ENCODE data around the gene APOD. TPM values are rescaled to one million over a fixed set of nuclear protein-coding genes. Genes with fewer than 3 reads are reported as not detected.
"Not testable (repeated sequence)": the region's sequence is repeated elsewhere in the genome, so short reads cannot be mapped to it uniquely, and the experiment has no call there.

The APOD gene
- total RNA-seq, 3 donors from 2014 or later (not counting 1 experiment from before 2014, with no cell fraction given): not detected

DNA sequence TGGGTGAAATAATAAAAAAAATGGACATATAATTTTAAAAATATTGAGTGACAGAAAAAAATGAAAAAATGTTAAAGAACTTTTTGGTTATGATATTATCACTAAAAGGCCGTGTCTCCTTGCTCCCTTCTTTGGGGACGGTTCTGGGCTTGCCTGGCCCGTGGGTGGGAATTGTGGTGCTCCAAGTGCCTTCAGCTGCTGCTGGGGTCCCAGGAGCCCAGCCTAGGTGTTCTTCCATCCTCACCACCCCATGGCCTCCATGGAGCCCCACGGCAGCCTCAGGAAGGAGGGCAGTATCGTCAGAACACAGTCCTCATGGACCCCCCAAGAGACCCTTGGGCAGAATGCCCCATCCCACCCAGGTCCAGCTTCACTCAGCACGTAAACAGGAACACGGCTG lies 45.9 kb upstream of the APOD start:
- H3K27ac Mint-ChIP-seq; H3K9me3 Mint-ChIP-seq; H3K4me3 ChIP-seq (ENCODE audit: low read length); H3K36me3 ChIP-seq (ENCODE audit: control insufficient read depth, insufficient read depth, low read length); H3K9me3 ChIP-seq (ENCODE audit: control insufficient read depth, insufficient read depth, low read length); H3K27me3 Mint-ChIP-seq (ENCODE audit: low read depth in 2 of 2); H3K36me3 Mint-ChIP-seq; H3K27ac ChIP-seq (ENCODE audit: low read length); ATAC-seq; H3K4me1 ChIP-seq (ENCODE audit: control insufficient read depth, insufficient read depth, low read length); intact Hi-C loops (cut with micrococcal nuclease); DNase-seq; H3K27me3 ChIP-seq (ENCODE audit: control insufficient read depth, insufficient read depth, low read length); H3K4me1 Mint-ChIP-seq; H3K4me3 Mint-ChIP-seq: not testable (repeated sequence)
- 92% methylated on average over 3 of the region's 7 CpGs for WGBS (ENCODE audit: insufficient coverage)

DNA sequence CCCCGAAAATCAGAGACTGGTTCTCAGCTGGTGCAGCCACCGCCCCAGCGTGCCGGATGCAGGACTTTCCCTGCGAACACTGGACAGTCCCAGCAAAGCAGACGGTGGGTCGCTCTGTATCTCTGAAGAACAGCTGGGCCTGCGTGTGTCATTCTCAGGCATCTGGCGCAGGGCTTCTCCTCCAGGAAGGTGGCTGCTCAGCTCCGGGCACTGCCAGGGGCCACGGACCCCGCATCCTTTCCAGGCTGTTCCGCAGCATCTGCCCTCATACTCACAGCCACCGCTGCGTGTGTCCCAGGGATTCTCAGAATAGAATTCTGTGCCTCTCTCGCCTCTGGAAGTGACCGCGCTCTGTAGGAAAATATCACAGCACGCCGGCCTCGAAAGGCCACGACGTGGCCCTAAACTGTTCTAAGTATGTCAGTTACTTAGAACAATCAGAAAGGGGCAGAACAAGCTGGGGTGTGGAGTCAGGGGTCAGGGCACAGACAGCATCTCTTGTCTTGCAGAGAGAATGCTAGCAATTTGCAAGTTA lies 44.7 kb upstream of the APOD start:
- H3K9me3 ChIP-seq (ENCODE audit: control insufficient read depth, insufficient read depth, low read length); H3K27me3 ChIP-seq (ENCODE audit: control insufficient read depth, insufficient read depth, low read length); H3K4me1 Mint-ChIP-seq; H3K27ac Mint-ChIP-seq; H3K36me3 Mint-ChIP-seq; DNase-seq; H3K27ac ChIP-seq (ENCODE audit: low read length); H3K4me3 ChIP-seq (ENCODE audit: low read length); H3K4me3 Mint-ChIP-seq; intact Hi-C loops (cut with micrococcal nuclease); H3K4me1 ChIP-seq (ENCODE audit: control insufficient read depth, insufficient read depth, low read length); H3K9me3 Mint-ChIP-seq; H3K36me3 ChIP-seq (ENCODE audit: control insufficient read depth, insufficient read depth, low read length); H3K27me3 Mint-ChIP-seq (ENCODE audit: low read depth in 2 of 2); ATAC-seq: not testable (repeated sequence)
- whole genome bisulfite sequencing (ENCODE audit: insufficient coverage): 89% methylated on average over 23 of the region's 23 CpGs

GRCh38 chr3:195627515-195628385 lies 44.0 kb upstream of the APOD start:
- H3K4me3 ChIP-seq (ENCODE audit: low read length); H3K27me3 ChIP-seq (ENCODE audit: control insufficient read depth, insufficient read depth, low read length); ATAC-seq; H3K9me3 Mint-ChIP-seq; H3K27ac Mint-ChIP-seq; H3K36me3 ChIP-seq (ENCODE audit: control insufficient read depth, insufficient read depth, low read length); DNase-seq; H3K27ac ChIP-seq (ENCODE audit: low read length); H3K4me1 ChIP-seq (ENCODE audit: control insufficient read depth, insufficient read depth, low read length); H3K4me3 Mint-ChIP-seq; H3K36me3 Mint-ChIP-seq; H3K27me3 Mint-ChIP-seq (ENCODE audit: low read depth in 2 of 2); H3K9me3 ChIP-seq (ENCODE audit: control insufficient read depth, insufficient read depth, low read length); H3K4me1 Mint-ChIP-seq; intact Hi-C loops (cut with micrococcal nuclease): not testable (repeated sequence)
- 85% methylated on average over 19 of the region's 30 CpGs for WGBS (ENCODE audit: insufficient coverage)

DNA sequence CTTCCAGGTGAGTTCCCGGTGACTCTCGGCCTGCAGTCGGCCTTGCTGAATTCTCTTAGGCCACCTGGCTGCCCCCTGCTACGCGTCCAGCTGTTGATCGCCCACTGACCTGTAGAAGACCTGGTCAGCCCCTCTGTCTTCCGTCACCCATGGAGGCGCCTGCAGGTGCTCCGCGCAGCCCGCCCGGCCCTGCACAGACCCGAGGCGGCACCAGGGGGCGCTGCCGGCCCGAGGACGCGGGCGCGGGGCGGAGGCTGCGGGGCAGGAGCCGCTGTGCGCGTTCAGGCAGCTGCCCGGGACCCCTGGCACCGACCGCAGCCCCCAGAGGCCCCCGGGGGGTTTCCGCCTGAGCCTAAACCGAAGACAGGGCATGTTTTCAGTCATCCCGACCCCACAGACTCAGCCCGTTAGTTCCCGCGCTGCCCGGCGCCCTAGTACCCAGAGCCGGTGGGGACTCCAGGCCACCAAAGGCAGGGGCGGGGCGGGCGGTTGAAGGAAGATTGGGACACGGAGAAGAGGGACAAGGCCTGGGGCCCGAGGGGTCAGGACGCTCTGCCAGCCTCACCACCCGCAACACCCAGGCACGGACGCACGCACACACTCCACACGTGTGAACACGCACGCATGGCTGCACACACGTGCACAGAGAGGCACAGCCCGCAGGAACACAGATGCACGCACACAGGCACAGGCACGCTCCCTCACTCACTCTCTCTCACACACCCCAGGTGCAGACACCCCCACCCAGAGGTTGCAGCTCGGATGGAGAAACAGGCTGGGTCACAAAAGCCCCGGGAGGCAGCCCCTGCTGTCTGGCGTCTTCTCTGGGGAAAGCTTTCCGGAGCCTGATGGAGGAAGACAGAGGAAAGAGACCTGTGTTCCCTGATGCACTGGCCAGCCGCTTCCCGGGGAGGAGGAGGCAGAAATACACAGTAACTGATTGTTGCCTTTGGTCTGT lies 41.1 kb upstream of the APOD start:
- H3K27ac Mint-ChIP-seq; H3K4me1 ChIP-seq (ENCODE audit: control insufficient read depth, insufficient read depth, low read length); H3K36me3 ChIP-seq (ENCODE audit: control insufficient read depth, insufficient read depth, low read length); H3K4me1 Mint-ChIP-seq; intact Hi-C loops (cut with micrococcal nuclease); H3K27ac ChIP-seq (ENCODE audit: low read length); H3K9me3 ChIP-seq (ENCODE audit: control insufficient read depth, insufficient read depth, low read length); DNase-seq; H3K27me3 ChIP-seq (ENCODE audit: control insufficient read depth, insufficient read depth, low read length); H3K4me3 ChIP-seq (ENCODE audit: low read length); H3K27me3 Mint-ChIP-seq (ENCODE audit: low read depth in 2 of 2); H3K36me3 Mint-ChIP-seq; H3K4me3 Mint-ChIP-seq; H3K9me3 Mint-ChIP-seq: not testable (repeated sequence)
- WGBS (ENCODE audit: insufficient coverage): 16% methylated on average over 10 of the region's 62 CpGs
- peak; percentile 91 to 98 (median 96) for ATAC-seq

GRCh38 chr3:195624171-195624570 lies 40.4 kb upstream of the APOD start:
- H3K9me3 Mint-ChIP-seq; H3K36me3 Mint-ChIP-seq; H3K27me3 ChIP-seq (ENCODE audit: control insufficient read depth, insufficient read depth, low read length); H3K4me1 ChIP-seq (ENCODE audit: control insufficient read depth, insufficient read depth, low read length); H3K9me3 ChIP-seq (ENCODE audit: control insufficient read depth, insufficient read depth, low read length); H3K4me3 ChIP-seq (ENCODE audit: low read length); intact Hi-C loops (cut with micrococcal nuclease); H3K4me1 Mint-ChIP-seq; H3K27ac Mint-ChIP-seq; DNase-seq; H3K27ac ChIP-seq (ENCODE audit: low read length); H3K4me3 Mint-ChIP-seq; H3K36me3 ChIP-seq (ENCODE audit: control insufficient read depth, insufficient read depth, low read length): not testable (repeated sequence)
- no CpG with 5 or more reads among the region's 14 CpGs for WGBS (ENCODE audit: insufficient coverage)
- ATAC-seq: peak in 1 of 3 donors; percentile 1
- peaks cover 3 to 16% of the 10 kb centered on the region in 2 donors for H3K27me3 Mint-ChIP-seq (ENCODE audit: low read depth in 2 of 2)

- H3K27me3 Mint-ChIP-seq (ENCODE audit: low read depth in 2 of 2): peaks cover 3 to 16% of the 10 kb centered on the region in 2 donors
- H3K9me3 Mint-ChIP-seq; H3K4me1 Mint-ChIP-seq; H3K36me3 Mint-ChIP-seq; H3K27ac Mint-ChIP-seq; H3K27ac ChIP-seq (ENCODE audit: low read length); H3K27me3 ChIP-seq (ENCODE audit: control insufficient read depth, insufficient read depth, low read length); DNase-seq; ATAC-seq; H3K4me3 ChIP-seq (ENCODE audit: low read length); H3K36me3 ChIP-seq (ENCODE audit: control insufficient read depth, insufficient read depth, low read length); H3K4me3 Mint-ChIP-seq; H3K4me1 ChIP-seq (ENCODE audit: control insufficient read depth, insufficient read depth, low read length); H3K9me3 ChIP-seq (ENCODE audit: control insufficient read depth, insufficient read depth, low read length); intact Hi-C loops (cut with micrococcal nuclease): not testable (repeated sequence)
- 94% methylated on average over 13 of the region's 26 CpGs for WGBS (ENCODE audit: insufficient coverage)
Observed at GRCh38 chr3:195623217-195623965, 39.7 kb upstream of the APOD start.

- H3K4me1 Mint-ChIP-seq; H3K4me3 Mint-ChIP-seq; DNase-seq; H3K27ac Mint-ChIP-seq; H3K27me3 ChIP-seq (ENCODE audit: control insufficient read depth, insufficient read depth, low read length); H3K9me3 ChIP-seq (ENCODE audit: control insufficient read depth, insufficient read depth, low read length); intact Hi-C loops (cut with micrococcal nuclease); H3K4me1 ChIP-seq (ENCODE audit: control insufficient read depth, insufficient read depth, low read length); H3K9me3 Mint-ChIP-seq; H3K4me3 ChIP-seq (ENCODE audit: low read length); H3K27ac ChIP-seq (ENCODE audit: low read length); H3K36me3 Mint-ChIP-seq; H3K36me3 ChIP-seq (ENCODE audit: control insufficient read depth, insufficient read depth, low read length); ATAC-seq: not testable (repeated sequence)
- 92% methylated on average over 5 of the region's 17 CpGs for WGBS (ENCODE audit: insufficient coverage)
- peaks cover 3 to 16% of the 10 kb centered on the region in 2 donors for H3K27me3 Mint-ChIP-seq (ENCODE audit: low read depth in 2 of 2)
Observed at GRCh38 chr3:195622523-195623170, 38.9 kb upstream of the APOD start.

Data from natural killer cell (primary cell).